ENCODE measurements around the gene INSC.

INSC gene

DNA sequence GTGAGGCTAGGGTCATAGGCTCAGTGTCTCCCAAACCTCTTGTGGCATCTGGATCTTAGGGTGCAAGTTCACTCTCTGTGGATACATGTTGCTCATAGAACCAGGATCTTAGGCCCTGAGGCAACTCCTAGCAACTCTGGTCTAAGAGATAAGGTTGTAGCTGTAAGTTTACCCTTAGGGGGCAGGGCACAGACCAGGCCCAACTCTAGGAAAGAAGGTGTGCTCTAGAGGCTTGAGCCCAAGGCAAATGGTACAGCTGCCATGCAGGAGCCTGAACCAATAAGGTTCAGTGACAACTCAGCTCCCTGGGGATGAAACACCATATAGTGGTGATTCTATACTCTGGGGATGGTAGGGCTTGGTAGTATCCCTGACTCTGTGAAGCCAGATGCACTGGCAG, 23.5 kb upstream of the INSC start:
- no peak for TF ChIP-seq POLR2AphosphoS5 (IDR thresholded peaks at IDR 0.05; ENCODE audit: low read depth, low read length)
- TF ChIP-seq PAX5 (IDR thresholded peaks at IDR 0.05; ENCODE audit: insufficient read depth, low read length, severe bottlenecking), result no peak
- TF ChIP-seq POLR2A (IDR thresholded peaks at IDR 0.05; ENCODE audit: low read depth, low read length), result no peak
- DNase-seq (ENCODE audit: insufficient read length, low spot score) (no peak), FAIRE-seq (no peak)

DNA sequence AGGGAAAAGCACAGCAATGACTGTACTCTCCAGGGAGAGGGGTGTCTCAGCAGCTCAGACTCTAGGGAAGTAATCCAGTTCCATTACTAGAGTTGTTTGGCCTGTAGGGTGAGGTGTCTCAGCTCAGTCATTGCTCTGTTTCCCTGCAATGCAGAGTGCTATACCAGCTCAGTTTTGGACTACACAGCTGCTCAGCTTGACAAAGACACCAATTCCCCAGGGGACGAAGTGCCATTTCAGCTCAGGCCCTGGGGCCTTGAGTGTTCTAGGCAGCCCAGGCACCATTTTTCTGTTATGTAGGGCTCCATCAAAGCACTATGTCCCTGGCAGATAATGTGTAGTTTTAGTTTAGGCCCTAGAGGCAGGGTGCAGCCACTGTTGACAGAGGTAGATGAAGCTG, 23.1 kb upstream of the INSC start:
- no peak for DNase-seq (ENCODE audit: insufficient read length, low spot score)
- FAIRE-seq, result no peak
- no peak for TF ChIP-seq POLR2A (IDR thresholded peaks at IDR 0.05; ENCODE audit: low read depth, low read length)

DNA sequence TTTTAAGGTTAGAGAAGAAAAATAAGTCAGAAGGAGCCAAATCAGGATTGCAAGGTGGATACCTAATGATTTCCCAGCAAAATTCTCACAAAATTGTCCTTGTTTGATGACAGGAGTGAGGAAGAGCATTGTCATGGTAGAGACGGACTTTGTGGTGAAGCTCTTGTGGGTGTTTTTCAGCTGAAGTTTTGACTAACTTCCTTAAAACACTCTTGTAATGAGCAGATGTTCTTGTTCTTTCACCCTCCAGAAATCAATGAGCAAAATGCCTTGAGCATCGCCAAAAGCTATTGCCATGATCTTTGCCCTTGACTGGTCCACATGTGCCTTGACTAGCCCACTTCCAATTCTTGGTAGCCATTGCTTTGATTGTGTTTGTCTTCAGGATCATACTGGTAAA, 21.3 kb upstream of the INSC start:
- FAIRE-seq, result no peak
- DNase-seq (ENCODE audit: insufficient read length, low spot score), result no peak
- TF ChIP-seq TAF1 (IDR thresholded peaks at IDR 0.05; ENCODE audit: low read depth, low read length) (no peak), SPI1 (IDR thresholded peaks at IDR 0.05; ENCODE audit: low read depth, low read length) (peak; percentile 24; the same call in 1 of the 2 replicates)

DNA sequence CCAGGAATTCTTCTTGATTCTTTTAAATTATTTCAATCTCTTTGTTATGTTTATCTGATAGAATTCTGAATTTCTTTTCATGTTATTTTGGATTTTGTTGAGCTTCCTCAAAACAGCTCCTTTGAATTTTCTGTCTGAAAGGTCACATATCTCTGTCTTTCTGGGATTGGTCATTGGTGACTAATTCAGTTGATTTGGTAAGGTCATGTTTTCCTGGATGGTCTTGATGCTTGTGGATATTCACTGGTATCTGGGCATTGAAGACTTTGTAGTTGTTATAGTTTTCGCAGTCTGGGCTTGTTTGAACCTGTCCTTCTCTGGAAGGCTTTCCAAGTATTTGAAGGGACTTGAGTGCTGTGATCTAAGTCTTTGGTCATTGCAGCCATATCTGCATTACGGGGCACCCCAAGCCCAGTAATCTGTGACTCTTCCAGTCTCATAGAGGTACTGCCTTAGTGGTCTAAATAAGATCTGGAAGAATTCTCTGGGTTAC, 18.9 kb upstream of the INSC start:
- no peak for FAIRE-seq
- DNase-seq (ENCODE audit: insufficient read length, low spot score), result no peak
- no peak for TF ChIP-seq POLR2A (IDR thresholded peaks at IDR 0.05; ENCODE audit: low read depth, low read length)
- no peak for TF ChIP-seq SPI1 (IDR thresholded peaks at IDR 0.05; ENCODE audit: low read depth, low read length)
- no peak for TF ChIP-seq PAX5 (IDR thresholded peaks at IDR 0.05; ENCODE audit: insufficient read depth, low read length, severe bottlenecking)
- TF ChIP-seq POLR2AphosphoS5 (IDR thresholded peaks at IDR 0.05; ENCODE audit: low read depth, low read length), result no peak
- TF ChIP-seq TAF1 (IDR thresholded peaks at IDR 0.05; ENCODE audit: low read depth, low read length), result no peak
- TF ChIP-seq POU2F2 (IDR thresholded peaks at IDR 0.05; ENCODE audit: low read depth, low read length), result no peak

DNA sequence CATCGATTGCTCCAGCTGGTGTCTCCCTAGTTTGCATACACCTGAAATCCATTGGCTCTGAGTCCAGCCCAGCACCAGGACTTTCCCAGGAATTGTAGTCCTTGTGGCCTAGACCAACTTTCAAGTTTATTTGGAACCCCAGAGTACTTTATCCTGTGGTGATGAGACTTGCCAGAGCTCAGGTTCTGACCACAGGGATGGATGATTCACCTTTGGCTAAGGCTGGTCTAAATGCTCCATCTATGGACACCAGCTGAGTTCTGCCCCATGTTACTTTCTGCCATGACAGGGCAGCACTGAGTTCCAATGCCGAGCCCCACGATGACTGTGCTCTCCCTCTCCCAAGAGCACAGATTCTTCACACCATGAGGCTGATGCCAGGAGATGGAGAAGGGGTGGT, 17.3 kb upstream of the INSC start:
- FAIRE-seq (no peak), DNase-seq (ENCODE audit: insufficient read length, low spot score) (no peak)
- no peak for TF ChIP-seq TAF1 (IDR thresholded peaks at IDR 0.05; ENCODE audit: low read depth, low read length)
- no peak for TF ChIP-seq POLR2A (IDR thresholded peaks at IDR 0.05; ENCODE audit: low read depth, low read length)
- no peak for TF ChIP-seq SPI1 (IDR thresholded peaks at IDR 0.05; ENCODE audit: low read depth, low read length)
- no peak for TF ChIP-seq POLR2AphosphoS5 (IDR thresholded peaks at IDR 0.05; ENCODE audit: low read depth, low read length)
- no peak for TF ChIP-seq PAX5 (IDR thresholded peaks at IDR 0.05; ENCODE audit: insufficient read depth, low read length, severe bottlenecking)

DNA sequence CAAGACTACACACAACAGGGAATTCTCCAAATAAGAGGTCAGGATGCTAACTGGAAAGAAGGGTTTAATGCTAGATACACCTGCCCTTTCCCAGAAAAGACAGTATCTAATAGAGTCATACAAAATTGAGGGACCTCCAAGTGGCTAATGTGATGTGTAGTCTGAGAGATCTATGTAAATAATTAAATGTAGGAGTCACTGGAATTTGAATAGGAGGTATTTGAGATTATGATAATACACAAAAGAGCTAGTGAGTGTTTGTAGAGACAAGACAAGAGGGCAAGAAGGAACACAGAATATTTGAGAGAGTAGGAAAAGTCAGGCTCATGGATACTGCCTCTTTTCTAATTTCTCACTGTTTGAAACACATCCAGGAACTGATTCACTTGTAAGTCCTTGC, 15.5 kb upstream of the INSC start:
- no peak for FAIRE-seq
- DNase-seq (ENCODE audit: insufficient read length, low spot score), result no peak
- TF ChIP-seq POLR2A (IDR thresholded peaks at IDR 0.05; ENCODE audit: low read depth, low read length) (no peak), PAX5 (IDR thresholded peaks at IDR 0.05; ENCODE audit: insufficient read depth, low read length, severe bottlenecking) (no peak), SPI1 (IDR thresholded peaks at IDR 0.05; ENCODE audit: low read depth, low read length) (no peak), TAF1 (IDR thresholded peaks at IDR 0.05; ENCODE audit: low read depth, low read length) (no peak)

DNA sequence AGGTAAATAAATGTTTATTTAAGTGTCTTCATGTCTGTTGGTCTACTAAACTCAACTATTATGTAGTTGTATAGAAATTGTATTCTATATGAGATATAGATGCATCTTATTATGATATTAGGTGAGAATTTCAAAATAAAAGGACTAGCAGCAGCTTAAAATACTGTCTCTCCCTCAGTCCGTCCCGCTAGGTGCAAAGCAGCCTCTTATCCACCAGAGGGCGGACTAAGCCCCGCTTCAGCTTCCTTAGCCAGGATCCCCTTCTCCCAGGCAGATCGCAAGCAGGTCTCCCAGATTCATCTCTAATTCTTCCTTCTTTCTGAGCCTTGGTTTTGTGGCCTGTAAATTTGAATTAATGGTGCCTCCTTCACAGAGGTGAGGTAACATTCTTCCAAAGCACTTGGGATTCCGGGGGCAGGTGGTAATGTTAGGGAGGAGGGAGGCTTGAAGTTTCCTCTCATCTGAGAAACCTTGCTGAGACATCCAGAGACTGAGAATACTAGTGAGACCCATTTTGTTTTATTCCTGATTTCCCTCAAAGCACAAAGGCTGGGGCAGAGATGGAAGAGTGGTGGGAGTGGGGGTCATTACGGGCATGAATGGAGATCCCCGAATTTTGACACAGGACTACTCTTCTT, 13.5 kb upstream of the INSC start:
- TF ChIP-seq POU2F2 (IDR thresholded peaks at IDR 0.05; ENCODE audit: low read depth, low read length) (no peak), POLR2AphosphoS5 (IDR thresholded peaks at IDR 0.05; ENCODE audit: low read depth, low read length) (no peak), PAX5 (IDR thresholded peaks at IDR 0.05; ENCODE audit: insufficient read depth, low read length, severe bottlenecking) (no peak), SPI1 (IDR thresholded peaks at IDR 0.05; ENCODE audit: low read depth, low read length) (no peak), TAF1 (IDR thresholded peaks at IDR 0.05; ENCODE audit: low read depth, low read length) (no peak)
- FAIRE-seq (peak; percentile 75), DNase-seq (ENCODE audit: insufficient read length, low spot score) (no peak)

DNA sequence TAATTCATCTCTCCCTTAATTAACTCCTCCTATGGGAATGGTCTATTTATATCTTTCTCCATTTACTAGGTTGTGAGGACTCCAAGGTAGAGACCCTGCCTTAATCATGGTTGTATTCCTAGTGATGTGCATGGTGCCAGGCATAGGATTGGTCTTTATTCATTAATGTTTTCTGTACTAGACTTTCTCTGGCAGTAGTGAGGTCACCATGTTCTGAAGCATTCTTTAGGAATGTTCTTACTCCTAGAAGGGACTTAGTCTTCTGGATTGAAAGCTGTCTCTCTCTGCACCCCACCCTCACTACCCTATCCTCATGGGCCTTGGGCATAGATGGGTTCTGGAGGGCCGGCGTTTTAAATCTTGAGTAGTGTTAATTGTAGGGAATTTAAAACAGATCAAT, 10.6 kb upstream of the INSC start:
- no peak for TF ChIP-seq TAF1 (IDR thresholded peaks at IDR 0.05; ENCODE audit: low read depth, low read length)
- TF ChIP-seq POLR2A (IDR thresholded peaks at IDR 0.05; ENCODE audit: low read depth, low read length), result no peak
- TF ChIP-seq SPI1 (IDR thresholded peaks at IDR 0.05; ENCODE audit: low read depth, low read length), result no peak
- no peak for TF ChIP-seq PAX5 (IDR thresholded peaks at IDR 0.05; ENCODE audit: insufficient read depth, low read length, severe bottlenecking)
- no peak for TF ChIP-seq POU2F2 (IDR thresholded peaks at IDR 0.05; ENCODE audit: low read depth, low read length)
- no peak for TF ChIP-seq POLR2AphosphoS5 (IDR thresholded peaks at IDR 0.05; ENCODE audit: low read depth, low read length)
- DNase-seq (ENCODE audit: insufficient read length, low spot score) (no peak), FAIRE-seq (no peak)

DNA sequence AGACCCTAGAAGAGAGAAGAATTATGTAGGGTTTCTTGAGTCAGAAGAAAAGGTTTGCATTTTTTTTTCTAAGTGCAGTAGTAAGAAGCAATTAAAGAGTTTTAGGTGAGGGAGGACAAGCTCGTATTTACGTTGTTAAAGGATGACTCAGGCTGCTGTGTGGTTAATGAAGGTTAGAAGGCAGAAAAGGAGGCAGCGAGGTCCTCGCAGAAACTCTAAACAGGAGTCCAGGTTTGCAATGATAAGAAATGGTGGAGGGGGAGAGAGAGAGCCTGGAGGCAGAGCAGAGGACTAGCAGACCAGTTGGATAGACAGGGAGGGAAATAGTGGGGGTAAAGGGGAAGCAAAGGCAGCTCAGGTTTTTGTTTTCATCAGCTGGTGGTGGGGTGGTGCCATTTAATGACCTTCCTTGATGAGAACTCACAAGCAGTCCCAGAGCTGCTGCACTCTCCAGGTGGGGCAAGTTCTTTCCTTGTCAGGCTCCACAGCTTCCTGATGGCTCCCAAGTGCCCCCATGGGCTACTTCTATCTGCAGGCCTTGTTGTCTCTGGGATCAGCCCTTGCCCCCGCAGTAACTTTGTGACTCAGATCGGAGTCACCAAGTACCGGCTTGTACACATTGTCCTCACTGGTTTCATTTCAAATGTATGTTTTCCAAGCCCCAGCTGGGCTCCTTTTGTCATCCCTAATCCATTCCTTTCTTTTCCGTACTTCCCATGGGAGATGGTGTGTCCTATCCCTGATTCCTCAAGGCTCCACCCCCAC, 8.3 kb upstream of the INSC start:
- no peak for TF ChIP-seq POLR2AphosphoS5 (IDR thresholded peaks at IDR 0.05; ENCODE audit: low read depth, low read length)
- no peak for TF ChIP-seq PAX5 (IDR thresholded peaks at IDR 0.05; ENCODE audit: insufficient read depth, low read length, severe bottlenecking)
- TF ChIP-seq POLR2A (IDR thresholded peaks at IDR 0.05; ENCODE audit: low read depth, low read length), result no peak
- TF ChIP-seq POU2F2 (IDR thresholded peaks at IDR 0.05; ENCODE audit: low read depth, low read length), result no peak
- no peak for TF ChIP-seq SPI1 (IDR thresholded peaks at IDR 0.05; ENCODE audit: low read depth, low read length)
- TF ChIP-seq TAF1 (IDR thresholded peaks at IDR 0.05; ENCODE audit: low read depth, low read length), result no peak
- DNase-seq (ENCODE audit: insufficient read length, low spot score), result no peak
- no peak for FAIRE-seq

DNA sequence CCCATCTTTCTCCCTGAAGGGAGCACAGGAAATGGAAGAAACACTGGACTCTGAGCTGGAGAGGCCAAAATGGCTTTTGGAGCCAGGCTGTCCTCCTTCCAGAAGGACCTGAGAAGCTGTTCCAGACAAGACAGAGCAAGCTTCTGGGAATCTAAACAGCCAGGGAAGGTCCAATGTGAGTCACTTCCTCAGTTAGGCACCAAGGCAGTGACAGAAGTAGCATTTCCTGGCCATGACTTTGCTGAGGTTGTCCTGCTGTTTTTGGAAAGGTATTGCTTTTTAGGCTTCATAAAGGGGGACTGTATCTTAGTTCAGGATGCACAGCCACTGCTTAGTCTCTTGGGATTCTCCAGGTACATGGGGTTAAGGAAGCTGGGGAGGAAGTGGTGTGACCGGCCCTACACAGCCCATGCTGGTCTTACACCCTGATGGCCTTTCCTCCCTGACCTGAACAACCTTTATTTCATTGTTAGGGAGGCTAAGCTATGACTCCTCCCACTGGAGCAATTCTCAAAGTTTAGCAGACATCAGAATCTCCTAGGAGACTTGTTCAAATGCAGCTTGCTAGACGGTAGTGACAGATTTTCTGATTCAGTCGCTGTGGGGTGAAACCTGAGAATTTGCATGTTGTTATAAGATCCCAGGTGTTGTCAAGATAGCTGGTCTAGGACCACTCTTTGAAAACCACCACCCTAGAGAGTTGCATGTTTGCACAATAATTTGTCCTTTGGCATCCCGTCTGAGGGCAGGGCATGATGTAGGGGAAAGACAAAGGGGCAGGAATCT, 6.8 kb upstream of the INSC start:
- DNase-seq (ENCODE audit: insufficient read length, low spot score), result no peak
- TF ChIP-seq POLR2A (IDR thresholded peaks at IDR 0.05; ENCODE audit: low read depth, low read length) (no peak), SPI1 (IDR thresholded peaks at IDR 0.05; ENCODE audit: low read depth, low read length) (no peak), PAX5 (IDR thresholded peaks at IDR 0.05; ENCODE audit: insufficient read depth, low read length, severe bottlenecking) (no peak), TAF1 (IDR thresholded peaks at IDR 0.05; ENCODE audit: low read depth, low read length) (no peak), POU2F2 (IDR thresholded peaks at IDR 0.05; ENCODE audit: low read depth, low read length) (no peak)
- peak; percentile 48 for FAIRE-seq

All from GM12891 (cell line).